Non-pigmented ciliary epithelial cell (primary cell): ENCODE measurements around the gene NOS1AP.
"Not testable (repeated sequence)": the region's sequence is repeated elsewhere in the genome, so short reads cannot be mapped to it uniquely, and the experiment has no call there.

Experiments used
- DNase-seq: peaks from one replicate; pipeline ENCODE4 v3.0.0-alpha.2; 2010; ENCODE audit warnings: low read depth

Gene NOS1AP

GRCh38 chr1:162416215-162416614 lies 346.7 kb downstream of the NOS1AP start:
- DNase-seq = no peak

DNA sequence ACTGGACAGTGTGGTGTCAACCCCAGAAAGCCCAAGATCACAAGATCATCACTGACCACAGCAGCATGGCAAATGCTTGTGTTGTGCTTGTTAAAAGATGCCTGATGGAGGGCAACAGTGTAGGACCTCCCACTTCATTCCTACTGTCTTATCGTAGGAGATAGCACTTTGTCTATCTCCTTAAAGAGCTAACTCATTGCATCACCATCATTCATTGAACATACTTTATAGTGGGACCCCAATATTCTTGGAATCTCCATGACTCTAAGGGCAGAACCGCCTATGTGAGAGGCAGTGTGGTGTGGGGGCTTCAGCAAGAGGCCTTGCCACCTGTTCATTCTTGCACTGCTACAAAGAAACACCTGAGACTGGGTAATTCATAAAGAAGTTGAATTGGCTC lies 347.4 kb downstream of the NOS1AP start:
- no peak for DNase-seq

- DNase-seq = no peak
Measured at GRCh38 chr1:162417650-162418049, 348.2 kb downstream of the NOS1AP start.

- DNase-seq = not testable (repeated sequence)
Measured at GRCh38 chr1:162418584-162418983, 349.1 kb downstream of the NOS1AP start.

DNA sequence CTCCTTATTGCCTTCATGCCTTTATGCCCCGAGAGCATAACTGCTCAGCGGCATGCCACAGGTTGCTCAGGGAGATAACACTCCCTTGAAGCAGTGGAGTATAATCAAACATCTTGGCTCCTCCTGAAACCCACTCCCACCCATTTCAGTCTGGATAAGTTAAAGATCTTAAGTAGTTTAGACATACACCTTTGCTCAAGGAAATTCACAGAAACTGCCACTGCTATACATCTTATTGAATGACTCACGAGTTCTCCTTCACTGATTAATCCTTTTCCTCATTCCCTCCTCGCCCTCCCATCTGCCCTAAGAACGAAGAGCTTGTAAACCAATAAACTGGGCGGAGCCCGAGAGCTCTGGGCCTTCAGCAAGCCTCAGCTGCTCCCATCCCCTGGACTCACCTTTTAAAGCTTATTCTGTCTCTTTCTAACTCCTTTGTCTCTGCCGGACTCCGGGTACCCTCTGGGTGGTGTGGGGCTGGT lies 350.0 kb downstream of the NOS1AP start:
- DNase-seq = not testable (repeated sequence)
